Measurements from ENCODE around the gene TUBA3D.

DNA sequence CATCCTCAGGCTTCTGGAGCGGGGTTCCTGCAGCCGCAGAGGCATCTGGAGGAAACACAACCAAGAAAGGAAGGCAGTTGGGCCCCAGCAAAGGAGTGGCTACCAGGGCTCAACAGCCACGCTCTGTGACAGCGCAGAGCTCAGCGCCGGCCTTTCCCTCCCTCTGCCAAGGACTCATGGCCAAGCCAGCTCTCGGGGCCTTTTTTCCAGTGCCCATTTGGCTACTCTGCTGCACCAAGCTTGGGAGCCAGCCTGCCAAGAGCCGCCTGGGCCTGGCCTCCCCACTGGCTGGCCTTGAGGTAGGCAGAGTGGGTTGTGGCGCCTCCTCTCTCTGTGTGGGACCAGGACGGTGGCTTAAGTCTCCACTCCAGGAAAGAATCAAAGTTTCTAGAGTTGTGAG is 44.6 kb downstream of the TUBA3D start:
- TF ChIP-seq POLR2A (IDR thresholded peaks at IDR 0.05) (no peak), POLR2AphosphoS5 (IDR thresholded peaks at IDR 0.05) (no peak), EP300 (IDR thresholded peaks at IDR 0.05) (no peak)
- TF ChIP-seq, protein P1, sequence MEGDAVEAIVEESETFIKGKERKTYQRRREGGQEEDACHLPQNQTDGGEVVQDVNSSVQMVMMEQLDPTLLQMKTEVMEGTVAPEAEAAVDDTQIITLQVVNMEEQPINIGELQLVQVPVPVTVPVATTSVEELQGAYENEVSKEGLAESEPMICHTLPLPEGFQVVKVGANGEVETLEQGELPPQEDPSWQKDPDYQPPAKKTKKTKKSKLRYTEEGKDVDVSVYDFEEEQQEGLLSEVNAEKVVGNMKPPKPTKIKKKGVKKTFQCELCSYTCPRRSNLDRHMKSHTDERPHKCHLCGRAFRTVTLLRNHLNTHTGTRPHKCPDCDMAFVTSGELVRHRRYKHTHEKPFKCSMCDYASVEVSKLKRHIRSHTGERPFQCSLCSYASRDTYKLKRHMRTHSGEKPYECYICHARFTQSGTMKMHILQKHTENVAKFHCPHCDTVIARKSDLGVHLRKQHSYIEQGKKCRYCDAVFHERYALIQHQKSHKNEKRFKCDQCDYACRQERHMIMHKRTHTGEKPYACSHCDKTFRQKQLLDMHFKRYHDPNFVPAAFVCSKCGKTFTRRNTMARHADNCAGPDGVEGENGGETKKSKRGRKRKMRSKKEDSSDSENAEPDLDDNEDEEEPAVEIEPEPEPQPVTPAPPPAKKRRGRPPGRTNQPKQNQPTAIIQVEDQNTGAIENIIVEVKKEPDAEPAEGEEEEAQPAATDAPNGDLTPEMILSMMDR (IDR thresholded peaks at IDR 0.05) = no peak
